GM18508 (cell line): Measurements from ENCODE around the gene PCGF6.
"Not testable (repeated sequence)": the region's sequence is repeated elsewhere in the genome, so short reads cannot be mapped to it uniquely, and the experiment has no call there.

Experiments
- ATAC-seq: cut with Tn5 transposase; IDR thresholded peaks from one replicate; pipeline ENCODE4 v1.9.1; 2021; ENCODE audit warnings: moderate number of reproducible peaks; ENCODE audit not compliant: insufficient read depth, unreplicated experiment

The PCGF6 gene

GRCh38 chr10:103350517-103351260 lies at the start of gene PCGF6:
Gene PCGF6, minus strand, starts transcription at chr10:103351140. Its CDS starts 74 bp downstream, at chr10:103351066.
- no peak for ATAC-seq

GRCh38 chr10:103397191-103397825 lies 46.4 kb upstream of the PCGF6 start:
- ATAC-seq = no peak

GRCh38 chr10:103396789-103397087 lies 45.8 kb upstream of the PCGF6 start:
- no peak for ATAC-seq

- ATAC-seq = peak; percentile 94
These were observed 45.3 kb upstream of the PCGF6 start, which contains the start of the genes ATP5MK and PDCD11 for GRCh38 chr10:103396067-103396788. Gene ATP5MK, minus strand, starts transcription at chr10:103396475. Its CDS starts 4,018 bp downstream, at chr10:103392457. Gene PDCD11, plus strand, starts transcription at chr10:103396626. Its CDS starts 1,801 bp downstream, at chr10:103398427.

GRCh38 chr10:103395754-103396066 lies 44.8 kb upstream of the PCGF6 start:
- ATAC-seq = no peak

GRCh38 chr10:103394180-103394579 lies 43.2 kb upstream of the PCGF6 start:
- no peak for ATAC-seq

- no peak for ATAC-seq
These were observed 31.8 kb upstream of the PCGF6 start for GRCh38 chr10:103382769-103383168.

GRCh38 chr10:103374263-103374662 lies 23.3 kb upstream of the PCGF6 start:
- no peak for ATAC-seq

GRCh38 chr10:103373544-103373943 lies 22.6 kb upstream of the PCGF6 start:
- no peak for ATAC-seq

- peak; percentile 24 for ATAC-seq
These were observed 17.0 kb upstream of the PCGF6 start, which contains the start of gene TAF5 for GRCh38 chr10:103367782-103368518. Gene TAF5, plus strand, starts transcription at chr10:103367976. Its CDS starts 14 bp downstream, at chr10:103367990.

GRCh38 chr10:103367379-103367781 lies 16.4 kb upstream of the PCGF6 start:
- ATAC-seq = no peak

- not testable (repeated sequence) for ATAC-seq
These were observed 9.9 kb upstream of the PCGF6 start for GRCh38 chr10:103360791-103361190.

- not testable (repeated sequence) for ATAC-seq
These were observed 8.6 kb upstream of the PCGF6 start for GRCh38 chr10:103359493-103359892.

- ATAC-seq = no peak
These were observed 5.1 kb upstream of the PCGF6 start for GRCh38 chr10:103355906-103356599.

- not testable (repeated sequence) for ATAC-seq
These were observed 3.6 kb upstream of the PCGF6 start for GRCh38 chr10:103354567-103354966.

GRCh38 chr10:103353281-103353680 lies 2.3 kb upstream of the PCGF6 start:
- no peak for ATAC-seq

GRCh38 chr10:103350175-103350516 lies 794 bp downstream of the PCGF6 start:
- ATAC-seq = no peak

- no peak for ATAC-seq
These were observed 14.6 kb downstream of the PCGF6 start for GRCh38 chr10:103336370-103336769.

GRCh38 chr10:103334567-103334966 lies 16.4 kb downstream of the PCGF6 start:
- ATAC-seq = no peak

GRCh38 chr10:103333934-103334520 lies 16.9 kb downstream of the PCGF6 start:
- no peak for ATAC-seq
